GM23338 (cell line): ENCODE results near the gene PLA1A. TPM values are rescaled to one million over a fixed set of nuclear protein-coding genes. Genes with fewer than 3 reads are reported as not detected.

Source experiments
- ATAC-seq: fragments of 200-7000 bp; cut with Tn5 transposase; 3 replicates; pipeline ENCODE4 v1.9.1; 2020
- DNase-seq: peaks from one replicate; pipeline ENCODE4 v3.0.0-alpha.2; 2015; ENCODE audit warnings: low spot score
- H2AFZ ChIP-seq: fragments of 200-600 bp; sonication (generic); 2 replicates; pipeline ENCODE4 v1.8.0; 2016; ENCODE audit warnings: antibody characterized with exemption, mild to moderate bottlenecking, moderate library complexity
- H3F3A ChIP-seq: fragments of 200-600 bp; sonication (generic); replicated peaks from 2 replicates; pipeline ENCODE4 v1.8.0; 2017; ENCODE audit warnings: antibody characterized with exemption, mixed run types, low read depth
- H3K27ac ChIP-seq: fragments of 200-600 bp; sonication (generic); 2 replicates; pipeline ENCODE4 v1.6.1; 2016; ENCODE audit warnings: low read depth
- H3K27me3 ChIP-seq: fragments of 200-600 bp; sonication (generic); 2 replicates; pipeline ENCODE4 v1.8.0; 2016; ENCODE audit warnings: mild to moderate bottlenecking, mixed run types, moderate library complexity; ENCODE audit not compliant: insufficient read depth
- H3K36me3 ChIP-seq: fragments of 200-600 bp; sonication (generic); 2 replicates; pipeline ENCODE4 v1.8.0; 2016; ENCODE audit warnings: mild to moderate bottlenecking; ENCODE audit not compliant: insufficient read depth
- H3K4me1 ChIP-seq: fragments of 200-600 bp; sonication (generic); 2 replicates; pipeline ENCODE4 v1.8.0; 2016; ENCODE audit warnings: mild to moderate bottlenecking, moderate library complexity; ENCODE audit not compliant: insufficient read depth
- H3K4me2 ChIP-seq: fragments of 200-600 bp; sonication (generic); 2 replicates; pipeline ENCODE4 v1.7.1; 2017; ENCODE audit warnings: mixed run types
- H3K4me3 ChIP-seq: fragments of 200-600 bp; sonication (generic); 2 replicates; pipeline ENCODE4 v1.6.1; 2016; ENCODE audit warnings: mixed run types
- H3K79me2 ChIP-seq: fragments of 200-600 bp; sonication (generic); replicated peaks from 2 replicates; pipeline ENCODE4 v1.8.0; 2017; ENCODE audit warnings: mild to moderate bottlenecking; ENCODE audit not compliant: insufficient read depth
- H3K9me2 ChIP-seq: fragments of 200-600 bp; sonication (generic); 2 replicates; pipeline ENCODE4 v1.8.0; 2017; ENCODE audit not compliant: insufficient read depth
- H4K20me1 ChIP-seq: fragments of 200-600 bp; sonication (generic); replicated peaks from 2 replicates; pipeline ENCODE4 v1.8.0; 2017; ENCODE audit warnings: mild to moderate bottlenecking; ENCODE audit not compliant: insufficient read depth
- H3K27ac Mint-ChIP-seq: 2 replicates; pipeline ENCODE4 v1.8.0; 2020; ENCODE audit warnings: inconsistent platforms, mild to moderate bottlenecking, moderate library complexity, mixed read lengths
- H3K27me3 Mint-ChIP-seq: 3 replicates; pipeline ENCODE4 v1.8.0; 2022; ENCODE audit warnings: low read depth, mild to moderate bottlenecking, moderate library complexity, mixed read lengths, inconsistent platforms; ENCODE audit not compliant: insufficient read depth, poor library complexity
- H3K36me3 Mint-ChIP-seq: 3 replicates; pipeline ENCODE4 v1.8.0; 2021; ENCODE audit warnings: low read depth, mild to moderate bottlenecking, inconsistent platforms, moderate library complexity, mixed read lengths
- H3K4me1 Mint-ChIP-seq: 3 replicates; pipeline ENCODE4 v1.8.0; 2020; ENCODE audit warnings: mild to moderate bottlenecking, inconsistent platforms, mixed read lengths
- H3K4me3 Mint-ChIP-seq: 3 replicates; pipeline ENCODE4 v1.8.0; 2021; ENCODE audit warnings: moderate library complexity, mild to moderate bottlenecking, inconsistent platforms, mixed read lengths
- H3K9me3 Mint-ChIP-seq: 3 replicates; pipeline ENCODE4 v1.8.0; 2020; ENCODE audit warnings: moderate library complexity, mild to moderate bottlenecking, inconsistent platforms, mixed read lengths
- CREB1 ChIP-seq: fragments of 250-450 bp; sonication (Bioruptor Pico); IDR thresholded peaks from 2 replicates; pipeline ENCODE4 v1.5.0; 2020; ENCODE audit warnings: low read depth, mild to moderate bottlenecking, moderate library complexity
- CTCF ChIP-seq, 2 experiments: fragments of 200-600 bp in 1 of 2; sonication (generic) in 1 of 2; conservative IDR thresholded peaks; 2 replicates each; pipeline versions ENCODE4 v1.5.1 to v1.6.1; 2016 to 2017; ENCODE audit warnings: antibody characterized with exemption in 2 of 2, low read depth in 2 of 2, mild to moderate bottlenecking in 2 of 2, moderate library complexity in 1 of 2
- ETS1 ChIP-seq: IDR thresholded peaks from 2 replicates; pipeline ENCODE4 v1.6.1; 2016; ENCODE audit warnings: antibody characterized with exemption
- EZH2 ChIP-seq: fragments of 200-600 bp; sonication (generic); IDR thresholded peaks from one replicate; pipeline ENCODE4 v1.8.0; 2017; ENCODE audit warnings: antibody characterized with exemption, mild to moderate bottlenecking, low read depth; ENCODE audit not compliant: unreplicated experiment
- EZH2phosphoT487 ChIP-seq: fragments of 200-600 bp; sonication (generic); IDR thresholded peaks from one replicate; pipeline ENCODE4 v1.8.1; 2018; ENCODE audit warnings: antibody characterized with exemption; ENCODE audit not compliant: unreplicated experiment
- JUNB ChIP-seq: IDR thresholded peaks from one replicate; pipeline ENCODE4 v1.6.1; 2016; ENCODE audit warnings: antibody characterized with exemption; ENCODE audit not compliant: unreplicated experiment
- NANOG ChIP-seq: IDR thresholded peaks from 2 replicates; pipeline ENCODE4 v1.6.1; 2016; ENCODE audit warnings: antibody characterized with exemption, borderline replicate concordance
- POLR2AphosphoS5 ChIP-seq: IDR thresholded peaks from 2 replicates; pipeline ENCODE4 v1.6.1; 2016; ENCODE audit warnings: antibody characterized with exemption, low read depth
- REST ChIP-seq: IDR thresholded peaks from one replicate; pipeline ENCODE4 v1.6.1; 2018; ENCODE audit warnings: antibody characterized with exemption; ENCODE audit not compliant: unreplicated experiment
- STAT1 ChIP-seq: IDR thresholded peaks from one replicate; pipeline ENCODE4 v1.6.1; 2016; ENCODE audit warnings: antibody characterized with exemption; ENCODE audit not compliant: unreplicated experiment
- ZNF114 ChIP-seq: fragments of 250-450 bp; sonication (Bioruptor Pico); IDR thresholded peaks from 2 replicates; pipeline ENCODE4 v1.5.0; 2020; ENCODE audit warnings: mild to moderate bottlenecking, moderate library complexity
- ZNF331 ChIP-seq: fragments of 250-450 bp; sonication (Bioruptor Pico); IDR thresholded peaks from 2 replicates; pipeline ENCODE4 v1.5.0; 2020; ENCODE audit warnings: low read depth, mild to moderate bottlenecking, moderate library complexity
- ZNF462 ChIP-seq: fragments of 250-450 bp; sonication (Bioruptor Pico); IDR thresholded peaks from 2 replicates; pipeline ENCODE4 v1.5.0; 2020; ENCODE audit warnings: mild to moderate bottlenecking, moderate library complexity
- polyA plus RNA-seq: library from polyadenylated mRNA; unstranded; fragments of >200 nt; fragmentation: Nextera tagmentation; extraction: Ambion mirVana; gene quantifications from 2 replicates; pipeline ENCODE4 v1.2.1, GENCODE V29; 2016
- total RNA-seq: library from RNA; depleted of rRNA; stranded (reverse); fragments of >200 nt; shearing (Covaris generic); gene quantifications from 2 replicates; pipeline ENCODE4 v1.2.3, GENCODE V29; 2014

Gene PLA1A
- total and polyA plus RNA-seq, 2 experiments from 2014 or later = not detected

- Histone ChIP-seq H3K27ac (no peak overlapping the region), H3K79me2 (no peaks in the 10 kb centered on the region), H3F3A (no peaks in the 10 kb centered on the region), H2AFZ (no peak overlapping the region), H4K20me1 (no peaks in the 10 kb centered on the region), H3K36me3 (no peaks in the 10 kb centered on the region), H3K4me3 (no peak overlapping the region), H3K27me3 (peaks cover 19% of the 10 kb centered on the region), H3K4me2 (no peak overlapping the region), H3K9me2 (no peaks in the 10 kb centered on the region), H3K4me1 (peaks cover 7% of the 10 kb centered on the region)
- DNase-seq (no peak), ATAC-seq (no peak)
- peaks cover 8% of the 10 kb centered on the region for H3K4me1 Mint-ChIP-seq
- H3K36me3 Mint-ChIP-seq = no peaks in the 10 kb centered on the region
- no peak overlapping the region for H3K4me3 Mint-ChIP-seq
- no peak overlapping the region for H3K27ac Mint-ChIP-seq
- TF ChIP-seq REST = no peak
- TF ChIP-seq ZNF114 (CRISPR knock-in tag) = no peak
- TF ChIP-seq JUNB = no peak
- TF ChIP-seq ETS1 = no peak
- no peak for TF ChIP-seq CREB1 (CRISPR knock-in tag)
- no peak for TF ChIP-seq POLR2AphosphoS5
- no peak for TF ChIP-seq ZNF331 (CRISPR knock-in tag)
- TF ChIP-seq CTCF (conservative IDR thresholded peaks at IDR 0.05; ENCODE audit: low read depth in 2 of 2) = no peak
- TF ChIP-seq EZH2phosphoT487 = no peak
- TF ChIP-seq EZH2 = no peak
- TF ChIP-seq ZNF462 (CRISPR knock-in tag) = no peak
- no peak for TF ChIP-seq NANOG
- no peak for TF ChIP-seq STAT1
- H3K9me3 Mint-ChIP-seq = no peaks in the 10 kb centered on the region; the same call in 2 of the 3 replicates
- peaks cover 14% of the 10 kb centered on the region for H3K27me3 Mint-ChIP-seq
Measured at GRCh38 chr3:119575507-119575906, 22.2 kb upstream of the PLA1A start.
